RWPE1 (cell line): ENCODE data around the gene CFAP90.

Source experiments
- CTCF ChIA-PET: fragments of 350-600 bp; sonication (Branson Sonifier 250); formaldehyde crosslinking; extraction: SDS; loops from one replicate; lab custom pipeline; 2021; lab: Yijun Ruan, JAX
- POLR2A ChIA-PET: fragments of 400-600 bp; formaldehyde crosslinking; extraction: SDS; loops from one replicate; lab custom pipeline; 2020; ENCODE audit warnings: antibody characterized with exemption; ENCODE audit not compliant: low non-redundant PET; lab: Yijun Ruan, JAX
- DNase-seq: peaks from one replicate; pipeline ENCODE4 v3.0.0; 2012; ENCODE audit warnings: low spot score
- H3K27ac ChIP-seq: fragments of 450-650 bp; 2 replicates; pipeline ENCODE4 v1.5.1; 2017
- CTCF ChIP-seq: fragments of 450-650 bp; conservative IDR thresholded peaks from 2 replicates; pipeline ENCODE4 v1.5.1; 2017; ENCODE audit warnings: low read depth, mild to moderate bottlenecking

The CFAP90 gene

GRCh38 chr5:7850395-7851239 lies at the start of gene CFAP90:
Gene CFAP90 (minus strand): TSS chr5:7851133. CDS start chr5:7851021, 112 bp downstream.
- no peak for DNase-seq
- H3K27ac ChIP-seq, result no peak within 1 kb of the TSS
- CTCF ChIA-PET, result no interaction called here

GRCh38 chr5:7897014-7897600 lies 46.2 kb upstream of the CFAP90 start:
- ChIA-PET POLR2A (no interaction called here), CTCF (interaction anchor here (1.7 kb wide), 1 partner anchor 10 kb away, joined by 4 read pairs; no protein-coding TSS in a partner anchor)
- H3K27ac ChIP-seq, result no peak overlapping the region
- TF ChIP-seq CTCF, result 0 out of 2 replicates have a peak, but pooled peaks have one; percentile 12
- no peak for DNase-seq

More at GRCh38 chr5:7850395-7851239, at the start of gene CFAP90:
- POLR2A ChIA-PET, result no interaction called here
- TF ChIP-seq CTCF, result no peak

GRCh38 chr5:7894860-7895259 lies 43.9 kb upstream of the CFAP90 start:
- ChIA-PET POLR2A (no interaction called here), CTCF (no interaction called here)
- no peak overlapping the region for H3K27ac ChIP-seq
- no peak for TF ChIP-seq CTCF
- DNase-seq, result no peak

GRCh38 chr5:7894439-7894838 lies 43.5 kb upstream of the CFAP90 start:
- no peak for TF ChIP-seq CTCF
- ChIA-PET CTCF (no interaction called here), POLR2A (no interaction called here)
- H3K27ac ChIP-seq, result no peak overlapping the region
- DNase-seq, result no peak

- TF ChIP-seq CTCF, result no peak
- ChIA-PET CTCF (no interaction called here), POLR2A (no interaction called here)
- H3K27ac ChIP-seq, result no peak overlapping the region
- no peak for DNase-seq
These were observed 38.0 kb upstream of the CFAP90 start for GRCh38 chr5:7888901-7889300.

GRCh38 chr5:7886849-7887475 lies 36.0 kb upstream of the CFAP90 start:
- TF ChIP-seq CTCF, result peak; percentile 72
- CTCF ChIA-PET, result interaction anchor here (0.6 to 1.6 kb wide), 14 partner anchors 9 to 1085 kb away, joined by 3 to 6 read pairs (median 4); partner anchors contain the start of gene MTRR
- POLR2A ChIA-PET, result no interaction called here
- H3K27ac ChIP-seq, result no peak overlapping the region
- DNase-seq, result peak; percentile 32
